ENCODE data around the gene FOS.
A peak's percentile ranks its signal among the peaks of the same experiment; 100 is the strongest.
"Not testable (repeated sequence)": the region's sequence is repeated elsewhere in the genome, so short reads cannot be mapped to it uniquely, and the experiment has no call there.

FOS gene

DNA sequence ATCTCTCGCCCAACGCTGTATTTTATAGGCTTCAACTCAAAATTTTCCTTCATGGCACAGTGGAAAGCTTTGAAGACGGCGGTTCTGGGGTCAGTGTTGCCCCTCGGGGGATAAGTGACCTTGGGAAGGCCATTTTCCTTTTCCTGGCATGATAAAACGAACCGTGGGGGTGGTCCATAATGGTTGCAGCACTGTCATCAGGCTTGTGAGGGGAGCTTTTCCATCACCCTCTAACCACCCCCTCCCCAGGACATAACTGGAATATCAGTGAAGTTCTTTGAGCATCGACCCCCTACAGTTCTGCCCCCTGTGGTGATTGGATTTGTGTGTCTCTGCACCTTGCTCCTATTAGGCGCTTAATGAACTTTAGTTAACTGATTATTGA is 16.0 kb downstream of the FOS start:
- peak; percentile 50 for DNase-seq (ENCODE audit: low spot score)

- DNase-seq (ENCODE audit: low spot score) = no peak
Measured at GRCh38 chr14:75295061-75295461, 16.4 kb downstream of the FOS start.

DNA sequence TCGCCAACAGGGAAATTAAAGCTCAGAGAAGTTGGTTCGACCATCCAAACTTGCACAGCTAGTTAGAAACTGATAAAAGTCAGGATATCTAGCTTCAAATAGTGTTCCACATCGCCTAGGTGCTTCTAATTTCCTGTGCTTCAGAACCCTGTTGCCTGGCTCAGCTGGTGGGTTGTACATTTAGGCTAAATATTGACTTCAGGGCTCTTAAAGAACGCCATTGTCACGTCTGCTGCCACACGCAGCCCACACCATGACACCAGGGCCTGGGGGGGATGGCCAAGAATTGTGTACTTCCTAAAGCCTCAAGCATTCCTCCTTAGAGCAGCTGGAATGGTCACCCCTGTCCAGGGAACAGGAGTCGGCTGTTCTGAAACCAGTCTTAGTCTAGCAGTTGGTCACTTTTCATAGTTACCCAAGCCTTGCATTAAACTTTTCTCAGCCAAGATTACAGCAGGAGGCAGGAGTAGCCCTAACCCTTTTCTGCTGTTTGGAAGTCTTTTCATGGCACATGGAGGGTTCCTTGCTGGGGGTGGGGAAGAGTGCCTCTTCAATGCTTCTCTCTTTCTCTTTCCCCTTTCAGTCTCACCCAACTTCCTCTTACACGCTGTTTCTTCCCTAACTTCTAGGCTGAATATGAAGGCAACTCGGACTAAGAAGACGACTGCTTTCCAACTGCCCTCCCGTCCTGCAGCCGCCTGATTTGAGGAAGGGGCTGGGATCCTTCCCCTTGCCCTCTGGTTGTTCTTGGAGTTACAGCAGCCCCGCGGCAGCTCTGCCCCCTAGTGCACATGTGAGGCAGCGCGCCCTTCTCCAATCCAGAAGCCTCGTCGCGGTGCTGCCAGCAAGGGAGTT is 17.1 kb downstream of the FOS start:
- DNase-seq (ENCODE audit: low spot score) = peak; percentile 72

DNA sequence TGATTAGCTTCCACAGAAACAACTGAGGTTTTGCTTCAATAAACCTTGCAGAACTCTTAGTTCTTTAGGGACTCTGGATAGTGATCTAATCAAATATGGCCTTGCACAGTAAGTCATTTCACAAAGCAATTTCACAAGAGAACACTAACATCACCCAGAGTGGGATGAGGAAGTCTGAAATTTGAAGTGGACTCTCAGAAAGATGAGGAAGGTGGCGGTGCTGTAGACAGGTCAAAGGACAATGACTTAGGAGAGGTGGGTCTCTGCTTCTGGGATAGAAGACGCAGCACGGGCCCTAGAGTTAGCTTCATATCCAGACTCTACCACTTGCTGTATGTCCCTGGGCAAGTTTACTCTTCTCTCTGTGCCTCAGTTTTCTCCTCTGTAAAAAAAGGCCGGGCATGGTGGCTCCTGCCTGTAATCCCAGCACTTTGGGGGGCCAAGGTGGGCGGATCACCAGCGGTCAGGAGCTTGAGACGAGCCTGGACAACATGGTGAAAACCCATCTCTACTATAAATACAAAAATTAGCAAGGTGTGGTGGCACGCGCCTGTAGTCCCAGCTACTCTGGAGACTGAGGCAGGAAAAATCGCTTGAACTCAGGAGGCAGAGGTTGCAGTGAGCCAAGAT is 18.9 kb downstream of the FOS start:
- DNase-seq (ENCODE audit: low spot score) = no peak

- no peak for DNase-seq (ENCODE audit: low spot score)
Measured at GRCh38 chr14:75298187-75298965, 19.7 kb downstream of the FOS start.

- no peak for DNase-seq (ENCODE audit: low spot score)
Measured at GRCh38 chr14:75299059-75299458, 20.4 kb downstream of the FOS start.

DNA sequence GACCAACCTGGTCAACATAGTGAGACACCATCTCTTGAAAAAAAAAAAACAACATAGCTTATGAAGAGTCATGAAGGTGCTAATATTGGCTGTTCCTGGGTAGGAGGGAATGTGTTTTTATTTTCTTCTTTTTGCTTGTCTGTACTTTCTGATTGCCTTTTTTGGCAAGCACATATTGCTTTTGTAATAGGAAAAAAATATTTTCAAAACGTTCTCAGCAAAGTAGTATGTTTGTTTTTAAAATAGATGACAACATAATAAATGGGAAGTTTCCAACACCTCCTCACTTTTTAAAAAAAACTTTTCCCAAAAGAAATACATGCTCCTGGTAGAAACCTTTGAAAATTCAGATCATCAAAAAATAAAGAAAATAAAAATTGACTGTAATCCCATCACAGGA is 20.9 kb downstream of the FOS start:
- no peak for DNase-seq (ENCODE audit: low spot score)

- no peak for DNase-seq (ENCODE audit: low spot score)
Measured at GRCh38 chr14:75301666-75302325, 23.2 kb downstream of the FOS start.

GRCh38 chr14:75303381-75303789 is 24.8 kb downstream of the FOS start:
- peak; percentile 69 for DNase-seq (ENCODE audit: low spot score)

DNA sequence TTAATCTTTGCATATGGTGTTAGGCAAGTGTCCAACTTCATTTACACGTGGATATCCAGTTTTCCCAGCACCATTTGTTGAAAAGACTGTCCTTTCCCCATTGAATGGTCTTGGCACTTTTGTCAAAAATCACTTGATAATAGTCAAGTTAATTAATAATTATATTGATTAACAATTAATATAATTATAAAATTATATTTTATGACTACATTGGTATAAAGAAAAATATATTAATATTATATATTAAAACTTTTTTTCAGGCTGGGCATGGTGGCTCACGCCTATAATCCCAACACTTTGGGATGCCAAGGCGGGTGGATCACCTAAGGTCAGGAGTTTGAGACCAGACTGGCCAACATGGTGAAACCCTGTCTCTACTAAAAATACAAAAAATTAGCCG is 27.8 kb downstream of the FOS start:
- not testable (repeated sequence) for DNase-seq (ENCODE audit: low spot score)

- DNase-seq (ENCODE audit: low spot score) = peak; percentile 72
Measured at GRCh38 chr14:75306927-75307699, 28.5 kb downstream of the FOS start.

DNA sequence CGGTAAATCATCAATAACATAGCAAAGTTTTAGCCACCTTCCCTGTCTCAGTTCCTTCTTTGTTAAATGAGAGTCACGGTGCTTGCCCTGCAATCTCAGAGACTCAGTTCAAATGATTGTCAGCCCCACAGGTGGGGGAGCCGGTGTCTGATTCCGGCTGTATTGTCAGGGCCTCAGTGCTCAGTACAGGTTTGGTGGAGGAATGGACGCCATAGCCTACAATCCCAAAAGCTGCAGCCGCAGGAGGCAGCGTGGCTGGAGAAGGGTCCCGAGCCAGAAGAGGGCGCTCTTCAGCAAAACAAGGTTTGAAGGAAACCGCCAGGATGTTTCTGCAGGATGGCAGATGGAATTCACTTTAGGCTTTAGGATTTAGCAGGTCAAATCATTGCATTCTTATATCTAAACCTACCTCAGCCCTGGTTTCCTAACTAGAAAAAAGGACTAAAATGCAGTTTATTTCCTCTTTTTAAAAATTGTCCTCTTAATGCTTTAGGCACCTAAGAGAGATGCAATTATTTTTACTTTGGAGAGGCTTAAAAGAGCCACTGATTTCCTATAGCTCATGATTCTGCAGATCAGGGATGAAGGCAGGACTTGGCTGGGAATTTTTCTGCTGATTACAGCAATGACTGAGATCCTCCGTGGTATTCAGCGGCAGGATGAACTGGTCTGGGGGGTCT is 29.2 kb downstream of the FOS start:
- DNase-seq (ENCODE audit: low spot score) = peak; percentile 67

DNA sequence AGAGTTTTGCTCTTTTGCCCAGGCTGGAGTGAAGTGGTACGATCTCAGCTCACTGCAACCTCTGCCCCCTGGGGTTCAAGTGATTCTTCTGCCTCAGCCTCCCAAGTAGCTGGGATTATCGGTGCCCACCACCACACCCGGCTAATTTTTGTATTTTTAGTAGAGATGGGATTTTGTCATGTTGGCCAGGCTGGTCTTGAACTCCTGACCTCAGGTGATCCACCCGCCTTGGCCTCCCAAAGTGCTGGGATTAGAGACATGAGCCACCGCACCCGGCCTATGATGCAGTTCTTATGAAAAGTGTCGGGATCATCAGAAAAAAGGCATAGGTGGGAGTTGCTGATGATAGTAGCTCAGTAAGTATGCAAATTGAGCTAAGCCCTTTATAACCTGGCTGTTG is 30.4 kb downstream of the FOS start:
- DNase-seq (ENCODE audit: low spot score) = not testable (repeated sequence)

DNA sequence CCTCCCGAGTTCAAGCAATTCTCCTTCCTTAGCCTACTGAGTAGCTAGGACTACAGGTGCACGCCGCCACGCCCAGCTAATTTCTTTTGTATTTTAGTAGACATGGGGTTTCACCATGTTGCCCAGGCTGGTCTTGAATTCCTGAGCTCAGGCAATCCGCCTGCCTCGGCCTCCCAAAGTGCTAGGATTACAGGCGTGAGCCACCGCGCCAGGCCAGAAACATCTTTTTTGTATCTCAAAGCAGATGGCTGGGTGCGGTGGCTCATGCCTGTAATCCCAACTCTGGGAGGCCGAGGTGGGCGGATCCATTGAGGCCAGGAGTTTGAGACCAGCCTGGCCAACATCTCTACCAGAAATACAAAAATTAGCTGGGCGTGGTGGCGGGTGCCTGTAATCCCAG is 30.9 kb downstream of the FOS start:
- not testable (repeated sequence) for DNase-seq (ENCODE audit: low spot score)

GRCh38 chr14:75310295-75311111 is 31.9 kb downstream of the FOS start:
- DNase-seq (ENCODE audit: low spot score) = no peak

DNA sequence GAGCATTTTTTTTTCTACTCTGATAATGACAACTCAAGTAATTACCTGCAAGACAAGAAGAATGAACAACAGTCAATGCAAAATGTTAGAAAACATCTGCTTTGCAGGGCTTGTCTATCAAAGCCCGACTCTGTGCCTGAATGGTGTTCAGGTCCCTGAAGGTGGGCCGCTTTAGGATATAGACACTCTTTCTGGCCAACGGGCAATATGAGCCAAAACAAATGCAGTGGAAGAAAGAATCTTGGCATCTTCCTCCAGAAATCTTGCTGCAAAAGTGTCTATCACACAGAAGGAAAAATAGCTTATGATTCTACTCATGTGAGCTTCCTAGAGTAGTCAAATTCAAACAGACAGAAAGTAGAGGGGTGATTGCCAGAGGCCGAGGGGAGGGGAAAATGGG is 32.7 kb downstream of the FOS start:
- no peak for DNase-seq (ENCODE audit: low spot score)

DNA sequence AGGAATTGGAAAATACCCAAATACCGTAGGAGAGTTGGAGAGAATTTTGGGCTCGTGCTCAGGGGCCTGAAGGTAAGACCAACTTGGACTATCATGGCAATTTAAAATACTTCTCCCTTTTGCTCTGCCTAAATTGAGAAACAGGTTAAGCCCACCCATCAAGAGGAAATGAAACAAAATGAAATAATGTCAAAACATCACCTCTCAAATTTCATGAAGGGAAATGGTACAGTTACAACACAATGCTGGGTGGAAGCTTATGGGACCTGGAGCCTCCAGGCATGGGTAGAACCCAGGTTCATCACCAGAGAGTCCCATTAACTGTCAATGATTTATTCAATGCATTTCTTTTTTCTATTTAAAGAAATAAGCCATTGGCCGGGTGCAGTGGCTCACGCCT is 33.7 kb downstream of the FOS start:
- no peak for DNase-seq (ENCODE audit: low spot score)

GRCh38 chr14:75313294-75313693 is 34.7 kb downstream of the FOS start:
- no peak for DNase-seq (ENCODE audit: low spot score)

GRCh38 chr14:75315144-75315543 is 36.5 kb downstream of the FOS start:
- DNase-seq (ENCODE audit: low spot score) = no peak

DNA sequence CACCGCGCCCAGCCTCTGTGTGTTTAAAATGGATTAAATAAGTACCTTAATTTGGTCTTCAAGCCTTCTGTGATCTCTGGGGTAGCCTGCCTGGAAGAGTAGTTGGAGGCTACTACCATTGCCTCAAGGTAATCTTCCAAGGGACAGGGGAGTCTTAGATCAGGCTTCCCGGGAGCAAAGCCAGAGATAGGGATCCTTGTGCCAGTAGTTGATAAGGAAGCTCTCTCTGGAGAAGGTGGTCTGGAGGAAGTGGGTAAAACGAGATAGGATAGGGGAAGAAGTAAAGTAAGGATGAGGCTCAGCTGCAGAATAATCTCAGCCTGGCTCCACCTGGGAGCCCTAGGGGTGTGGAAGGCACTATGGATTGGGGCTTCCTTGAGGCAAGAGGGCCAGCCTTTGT is 38.5 kb downstream of the FOS start:
- DNase-seq (ENCODE audit: low spot score) = no peak
